ENCODE measurements around the gene CBLB. TPM values are rescaled to one million over a fixed set of nuclear protein-coding genes. Genes with fewer than 3 reads are reported as not detected.

Gene CBLB
- polyA plus RNA-seq, 2 of the 4 experiments (the other 2 are of a cell fraction), result 6.8 to 16.2 TPM

GRCh38 chr3:105807701-105808100, 61.1 kb downstream of the CBLB start:
- no peak overlapping the region for H3K4me3 ChIP-seq
- no peak overlapping the region for H3K4me2 ChIP-seq
- peaks cover 57% of the 10 kb centered on the region for H3K4me1 ChIP-seq
- ChIA-PET CTCF (no interaction called here), POLR2A (no interaction called here)
- no peak for FAIRE-seq
- 96% methylated on average over 3 of the region's 3 CpGs for WGBS (ENCODE audit: missing lambda C conversion rate)
- no peak for DNase-seq (ENCODE audit: low read depth in 1 of 2, low spot score in 1 of 2)
- no peak overlapping the region for H3K27ac ChIP-seq
- TF ChIP-seq PHF8 (IDR thresholded peaks at IDR 0.05; ENCODE audit: borderline replicate concordance, low read depth) (no peak), ESRRA (IDR thresholded peaks at IDR 0.05; ENCODE audit: borderline replicate concordance, low read length) (no peak), RARB (CRISPR knock-in tag; IDR thresholded peaks at IDR 0.05) (no peak), RAD21 (conservative IDR thresholded peaks at IDR 0.05 in 1 of 2, IDR thresholded peaks at IDR 0.05 in 1 of 2) (no peak), TP53 (CRISPR knock-in tag; IDR thresholded peaks at IDR 0.05) (no peak), MAFK (IDR thresholded peaks at IDR 0.05; ENCODE audit: partially characterized antibody) (no peak), BHLHE40 (IDR thresholded peaks at IDR 0.05; ENCODE audit: low read depth, low read length) (no peak), JUNB (IDR thresholded peaks at IDR 0.05) (no peak), HES2 (IDR thresholded peaks at IDR 0.05) (no peak), RFX5 (IDR thresholded peaks at IDR 0.05) (no peak), NPAS2 (CRISPR knock-in tag; IDR thresholded peaks at IDR 0.05; ENCODE audit: borderline replicate concordance) (no peak), MYC (IDR thresholded peaks at IDR 0.05; ENCODE audit: borderline replicate concordance, low read length) (no peak), ZNF302 (CRISPR knock-in tag; IDR thresholded peaks at IDR 0.05) (no peak), KDM1A (IDR thresholded peaks at IDR 0.05; ENCODE audit: low read depth) (no peak), PBX3 (IDR thresholded peaks at IDR 0.05) (no peak), ATOH8 (CRISPR knock-in tag; IDR thresholded peaks at IDR 0.05; ENCODE audit: low read depth) (no peak), ZSCAN20 (CRISPR knock-in tag; IDR thresholded peaks at IDR 0.05) (no peak)
- no peak for ATAC-seq
- no peaks in the 10 kb centered on the region for H3K9me3 ChIP-seq

- CTCF ChIA-PET, result no interaction called here
- 87% methylated on average over 4 of the region's 4 CpGs for WGBS (ENCODE audit: missing lambda C conversion rate)
- no peak for FAIRE-seq
Observed at GRCh38 chr3:105807146-105807545, 61.7 kb downstream of the CBLB start.

More at GRCh38 chr3:105807146-105807545, 61.7 kb downstream of the CBLB start:
- Histone ChIP-seq H3K4me2 (peak overlapping the region; percentile 55), H3K4me3 (no peak overlapping the region), H3K9me3 (no peaks in the 10 kb centered on the region), H3K4me1 (peaks cover 52% of the 10 kb centered on the region), H3K27ac (peak overlapping the region; percentile 41 to 64; a peak in 3 of 6 replicates)
- POLR2A ChIA-PET, result no interaction called here
- TF ChIP-seq KDM1A (IDR thresholded peaks at IDR 0.05; ENCODE audit: low read depth), result no peak
- TF ChIP-seq ZC3H11A (IDR thresholded peaks at IDR 0.05), result no peak
- no peak for TF ChIP-seq NR3C1 (IDR thresholded peaks at IDR 0.05)
- no peak for TF ChIP-seq MAZ (IDR thresholded peaks at IDR 0.05; ENCODE audit: borderline replicate concordance, low read depth, low read length)
- no peak for TF ChIP-seq CBX2 (IDR thresholded peaks at IDR 0.05; ENCODE audit: borderline replicate concordance, low read depth)
- no peak for TF ChIP-seq HDAC2 (IDR thresholded peaks at IDR 0.05)
- no peak for TF ChIP-seq RCOR1 (IDR thresholded peaks at IDR 0.05; ENCODE audit: low read depth, low read length)
- no peak for TF ChIP-seq USF2 (IDR thresholded peaks at IDR 0.05)
- no peak for TF ChIP-seq CBX8 (IDR thresholded peaks at IDR 0.05)
- TF ChIP-seq JUN (IDR thresholded peaks at IDR 0.05), result no peak
- TF ChIP-seq HES2 (IDR thresholded peaks at IDR 0.05), result no peak
- no peak for TF ChIP-seq BCL3 (IDR thresholded peaks at IDR 0.05)
- no peak for TF ChIP-seq SREBF2 (IDR thresholded peaks at IDR 0.05)
- no peak for ATAC-seq
- no peak for DNase-seq (ENCODE audit: low read depth in 1 of 2, low spot score in 1 of 2)

All from A549 (cell line).